GM18526 (cell line): ENCODE results near the gene ZNF503.

Experiments
- POLR2A ChIP-seq: IDR thresholded peaks from 3 replicates; pipeline ENCODE4 v1.6.1; 2011; ENCODE audit not compliant: insufficient read length; ENCODE audit errors: extremely low read depth

ZNF503 gene

GRCh38 chr10:75434291-75434690 is 32.7 kb upstream of the ZNF503 start:
- no peak for TF ChIP-seq POLR2A

- TF ChIP-seq POLR2A, result no peak
Measured at GRCh38 chr10:75433216-75433615, 31.7 kb upstream of the ZNF503 start.

GRCh38 chr10:75432763-75433162 is 31.2 kb upstream of the ZNF503 start:
- TF ChIP-seq POLR2A, result no peak

GRCh38 chr10:75432176-75432575 is 30.6 kb upstream of the ZNF503 start:
- TF ChIP-seq POLR2A, result no peak

- TF ChIP-seq POLR2A, result no peak
Measured at GRCh38 chr10:75431180-75432111, 29.9 kb upstream of the ZNF503 start, which contains the start of gene LRMDA. TSS of gene LRMDA (plus strand) at chr10:75431624.

- TF ChIP-seq POLR2A, result no peak
Measured at GRCh38 chr10:75430000-75430763, 28.6 kb upstream of the ZNF503 start.

GRCh38 chr10:75429159-75429827 is 27.7 kb upstream of the ZNF503 start:
- TF ChIP-seq POLR2A, result no peak

- no peak for TF ChIP-seq POLR2A
Measured at GRCh38 chr10:75428434-75429158, 27.0 kb upstream of the ZNF503 start.

GRCh38 chr10:75427951-75428350 is 26.4 kb upstream of the ZNF503 start:
- no peak for TF ChIP-seq POLR2A

GRCh38 chr10:75426880-75427279 is 25.3 kb upstream of the ZNF503 start:
- no peak for TF ChIP-seq POLR2A

GRCh38 chr10:75425291-75426079 is 23.9 kb upstream of the ZNF503 start:
- TF ChIP-seq POLR2A, result no peak

GRCh38 chr10:75424571-75424970 is 23.0 kb upstream of the ZNF503 start:
- no peak for TF ChIP-seq POLR2A

GRCh38 chr10:75422913-75423312 is 21.3 kb upstream of the ZNF503 start:
- TF ChIP-seq POLR2A, result no peak

- no peak for TF ChIP-seq POLR2A
Measured at GRCh38 chr10:75418712-75419111, 17.1 kb upstream of the ZNF503 start.
